ENCODE measurements around the gene SIK3. TPM values are rescaled to one million over a fixed set of nuclear protein-coding genes. Genes with fewer than 3 reads are reported as not detected.

SIK3 gene
- total RNA-seq, 1 experiment from 2014 or later = 17.4 TPM

DNA sequence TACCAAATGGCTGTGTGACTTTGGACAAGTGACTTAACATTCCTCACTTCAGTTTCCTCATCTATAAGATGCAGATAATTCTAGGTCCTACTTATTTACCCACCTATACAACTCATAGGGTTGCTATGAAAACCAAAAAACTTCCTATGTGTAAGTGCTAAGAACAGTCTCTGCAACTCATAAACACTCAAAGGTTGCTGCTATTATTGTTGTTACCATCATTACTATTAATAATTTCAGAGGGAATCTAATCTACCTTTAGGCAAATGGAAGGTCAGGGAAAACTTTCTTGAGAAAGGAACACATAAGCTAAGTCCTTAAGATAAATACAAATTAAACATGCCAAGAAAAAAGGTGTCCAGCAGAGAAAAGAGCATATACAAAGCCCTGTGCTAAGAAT, 40.5 kb downstream of the SIK3 start:
- no TSS peak for BruUV-seq (replicated peaks)
- DNase-seq = no peak
- intact Hi-C loops (cut with micrococcal nuclease; ENCODE audit: unreplicated experiment) = no loop called here
- H3K9me3 Mint-ChIP-seq (ENCODE audit: low read depth, unreplicated experiment) = no peaks in the 10 kb centered on the region
- no peaks in the 10 kb centered on the region for H3K36me3 Mint-ChIP-seq (ENCODE audit: insufficient read depth, unreplicated experiment)
- H3K4me3 Mint-ChIP-seq (ENCODE audit: low read depth, unreplicated experiment) = no peak overlapping the region
- H3K27me3 Mint-ChIP-seq (ENCODE audit: unreplicated experiment) = no peaks in the 10 kb centered on the region
- TF ChIP-seq, protein P1, sequence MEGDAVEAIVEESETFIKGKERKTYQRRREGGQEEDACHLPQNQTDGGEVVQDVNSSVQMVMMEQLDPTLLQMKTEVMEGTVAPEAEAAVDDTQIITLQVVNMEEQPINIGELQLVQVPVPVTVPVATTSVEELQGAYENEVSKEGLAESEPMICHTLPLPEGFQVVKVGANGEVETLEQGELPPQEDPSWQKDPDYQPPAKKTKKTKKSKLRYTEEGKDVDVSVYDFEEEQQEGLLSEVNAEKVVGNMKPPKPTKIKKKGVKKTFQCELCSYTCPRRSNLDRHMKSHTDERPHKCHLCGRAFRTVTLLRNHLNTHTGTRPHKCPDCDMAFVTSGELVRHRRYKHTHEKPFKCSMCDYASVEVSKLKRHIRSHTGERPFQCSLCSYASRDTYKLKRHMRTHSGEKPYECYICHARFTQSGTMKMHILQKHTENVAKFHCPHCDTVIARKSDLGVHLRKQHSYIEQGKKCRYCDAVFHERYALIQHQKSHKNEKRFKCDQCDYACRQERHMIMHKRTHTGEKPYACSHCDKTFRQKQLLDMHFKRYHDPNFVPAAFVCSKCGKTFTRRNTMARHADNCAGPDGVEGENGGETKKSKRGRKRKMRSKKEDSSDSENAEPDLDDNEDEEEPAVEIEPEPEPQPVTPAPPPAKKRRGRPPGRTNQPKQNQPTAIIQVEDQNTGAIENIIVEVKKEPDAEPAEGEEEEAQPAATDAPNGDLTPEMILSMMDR (IDR thresholded peaks at IDR 0.05; ENCODE audit: unreplicated experiment) = no peak
- H3K27ac Mint-ChIP-seq (ENCODE audit: unreplicated experiment) = no peak overlapping the region
- CTCF ChIA-PET = no interaction called here
- no peaks in the 10 kb centered on the region for H3K4me1 Mint-ChIP-seq (ENCODE audit: low read depth, unreplicated experiment)

DNA sequence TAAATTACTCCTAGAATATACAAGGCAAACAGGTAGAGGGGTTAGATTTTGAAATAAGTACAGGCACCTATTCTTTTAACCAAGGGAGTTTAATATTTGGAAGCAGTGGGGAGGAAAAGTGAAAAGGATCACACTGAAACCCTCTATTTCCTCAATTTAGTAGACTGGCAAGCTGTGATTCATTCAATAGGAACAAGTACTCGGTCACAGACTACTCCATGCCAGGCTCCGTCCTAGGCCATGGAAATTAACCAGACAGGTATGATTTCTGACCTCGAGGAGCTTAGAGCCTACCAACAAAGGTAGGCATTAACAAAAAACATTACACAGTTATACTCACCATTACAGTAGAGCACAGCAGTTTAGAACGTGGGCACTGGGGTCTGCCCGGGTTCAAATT, 40.9 kb downstream of the SIK3 start:
- TF ChIP-seq, protein P1 (IDR thresholded peaks at IDR 0.05; ENCODE audit: unreplicated experiment) = no peak
- no peaks in the 10 kb centered on the region for H3K4me1 Mint-ChIP-seq (ENCODE audit: low read depth, unreplicated experiment)
- BruUV-seq (replicated peaks) = no TSS peak
- H3K9me3 Mint-ChIP-seq (ENCODE audit: low read depth, unreplicated experiment) = no peaks in the 10 kb centered on the region
- DNase-seq = no peak
- no peak overlapping the region for H3K4me3 Mint-ChIP-seq (ENCODE audit: low read depth, unreplicated experiment)
- intact Hi-C loops (cut with micrococcal nuclease; ENCODE audit: unreplicated experiment) = no loop called here
- H3K27me3 Mint-ChIP-seq (ENCODE audit: unreplicated experiment) = no peaks in the 10 kb centered on the region
- H3K36me3 Mint-ChIP-seq (ENCODE audit: insufficient read depth, unreplicated experiment) = no peaks in the 10 kb centered on the region
- H3K27ac Mint-ChIP-seq (ENCODE audit: unreplicated experiment) = no peak overlapping the region
- CTCF ChIA-PET = no interaction called here

DNA sequence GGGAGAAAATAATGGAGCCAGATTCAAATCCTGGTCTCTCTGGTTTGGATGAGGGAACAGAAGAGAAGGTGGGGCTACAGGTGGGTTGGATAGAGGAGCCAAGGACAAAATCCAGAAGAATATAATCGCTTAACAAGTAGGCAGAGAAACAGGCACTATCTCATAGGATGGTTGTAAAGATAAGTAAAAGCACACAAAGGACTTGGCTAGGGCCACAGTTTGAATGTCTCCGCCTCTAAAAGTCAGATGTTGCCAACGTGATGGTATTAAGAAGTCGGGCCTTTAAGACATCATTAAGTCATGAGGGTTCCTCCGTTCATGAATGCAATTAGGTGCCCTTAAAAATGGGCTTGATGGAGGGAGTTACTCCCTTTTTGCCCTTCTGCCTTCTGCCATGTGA, 42.8 kb downstream of the SIK3 start:
- H3K4me1 Mint-ChIP-seq (ENCODE audit: low read depth, unreplicated experiment) = no peaks in the 10 kb centered on the region
- DNase-seq = no peak
- no TSS peak for BruUV-seq (replicated peaks)
- intact Hi-C loops (cut with micrococcal nuclease; ENCODE audit: unreplicated experiment) = no loop called here
- no peak overlapping the region for H3K27ac Mint-ChIP-seq (ENCODE audit: unreplicated experiment)
- TF ChIP-seq, protein P1 (IDR thresholded peaks at IDR 0.05; ENCODE audit: unreplicated experiment) = no peak
- no peaks in the 10 kb centered on the region for H3K36me3 Mint-ChIP-seq (ENCODE audit: insufficient read depth, unreplicated experiment)
- CTCF ChIA-PET = no interaction called here
- no peak overlapping the region for H3K4me3 Mint-ChIP-seq (ENCODE audit: low read depth, unreplicated experiment)
- H3K27me3 Mint-ChIP-seq (ENCODE audit: unreplicated experiment) = no peaks in the 10 kb centered on the region
- no peaks in the 10 kb centered on the region for H3K9me3 Mint-ChIP-seq (ENCODE audit: low read depth, unreplicated experiment)

DNA sequence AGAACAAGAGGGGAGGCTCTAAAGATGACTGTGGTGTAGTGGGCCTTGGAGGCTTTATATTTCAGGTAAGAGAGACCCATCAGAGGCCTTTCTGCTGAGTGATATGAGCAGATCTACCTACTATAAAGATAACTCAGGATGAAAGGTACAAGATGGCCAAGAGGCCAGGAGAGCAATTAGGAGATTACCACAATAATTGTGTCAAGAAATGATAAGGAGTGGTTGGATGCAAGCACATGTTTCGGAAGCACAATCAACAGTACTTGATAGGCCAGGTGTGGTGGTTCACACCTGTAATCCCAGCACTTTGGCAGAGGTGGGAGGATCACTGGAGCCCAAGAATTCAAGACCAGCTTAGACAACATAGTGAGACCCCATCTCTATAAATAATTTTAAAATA, 43.8 kb downstream of the SIK3 start:
- Mint-ChIP-seq H3K4me1 (ENCODE audit: low read depth, unreplicated experiment) (no peaks in the 10 kb centered on the region), H3K4me3 (ENCODE audit: low read depth, unreplicated experiment) (no peak overlapping the region), H3K36me3 (ENCODE audit: insufficient read depth, unreplicated experiment) (no peaks in the 10 kb centered on the region), H3K27me3 (ENCODE audit: unreplicated experiment) (no peaks in the 10 kb centered on the region), H3K27ac (ENCODE audit: unreplicated experiment) (no peak overlapping the region), H3K9me3 (ENCODE audit: low read depth, unreplicated experiment) (no peaks in the 10 kb centered on the region)
- intact Hi-C loops (cut with micrococcal nuclease; ENCODE audit: unreplicated experiment) = no loop called here
- no peak for DNase-seq
- TF ChIP-seq, protein P1 (IDR thresholded peaks at IDR 0.05; ENCODE audit: unreplicated experiment) = no peak
- CTCF ChIA-PET = no interaction called here
- BruUV-seq (replicated peaks) = no TSS peak
